NT2/D1 (cell line): ENCODE data around the gene CLASP2.

Experiments used
- SUZ12 ChIP-seq: IDR thresholded peaks from 2 replicates; pipeline ENCODE4 v1.6.1; 2011; ENCODE audit not compliant: insufficient read length, insufficient read depth; ENCODE audit errors: extremely low read depth
- YY1 ChIP-seq: IDR thresholded peaks from 2 replicates; pipeline ENCODE4 v1.6.1; 2011; ENCODE audit not compliant: insufficient read length, insufficient read depth

GRCh38 chr3:33724256-33724655, 6.2 kb upstream of the CLASP2 start:
- TF ChIP-seq YY1 (no peak), SUZ12 (no peak)
